HepG2 (cell line): ENCODE data around the gene SNX9. TPM values are rescaled to one million over a fixed set of nuclear protein-coding genes. Genes with fewer than 3 reads are reported as not detected.

Experiments
- ATAC-seq: fragments of 200-7000 bp; cut with Tn5 transposase; 3 replicates; pipeline ENCODE4 v1.9.1; 2020; ENCODE audit warnings: mild to moderate bottlenecking, moderate library complexity
- BruUV-seq: library from RNA; stranded (reverse); fragments of 400-500 nt; replicated peaks from 2 replicates; lab custom pipeline; 2021; lab: Mats Ljungman, UMichigan
- CTCF ChIA-PET: fragments of 300-600 bp; formaldehyde crosslinking; extraction: SDS; loops from one replicate; lab custom pipeline; 2021; ENCODE audit warnings: low total read pairs, inconsistent platforms, low intra/inter-chr PET ratio; lab: Yijun Ruan, JAX
- POLR2A ChIA-PET: fragments of 350-600 bp; sonication (Branson Sonifier 250); formaldehyde crosslinking; loops from one replicate; lab custom pipeline; 2020; ENCODE audit warnings: antibody characterized with exemption, inconsistent platforms; lab: Yijun Ruan, JAX
- DNase-seq: peaks from one replicate; pipeline ENCODE4 v3.0.0-alpha.2; 2015; ENCODE audit warnings: low spot score
- FAIRE-seq: peaks from 3 replicates; lab custom pipeline; 2011; peaks lifted over from hg19 to GRCh38; lab: Jason Lieb, UNC
- H2AFZ ChIP-seq: one replicate; pipeline ENCODE4 v1.6.1; 2011; ENCODE audit warnings: low read length, inconsistent platforms
- H3K27ac ChIP-seq: fragments of 300-600 bp; 3 replicates; pipeline ENCODE4 v1.8.0; 2011; ENCODE audit warnings: mixed run types, mild to moderate bottlenecking, mixed read lengths, low read length, inconsistent platforms; ENCODE audit not compliant: insufficient read depth; ENCODE audit errors: extremely low read length
- H3K27me3 ChIP-seq, 2 experiments: fragments of 200-600 bp in 1 of 2; 2 replicates in 1 of 2; 3 replicates in 1 of 2; pipeline versions ENCODE4 v1.6.0 to v1.8.0; 2011; ENCODE audit warnings: low read length in 2 of 2, mild to moderate bottlenecking in 2 of 2, moderate library complexity in 2 of 2, inconsistent platforms in 1 of 2; ENCODE audit not compliant: insufficient read depth in 2 of 2, control insufficient read depth in 1 of 2
- H3K36me3 ChIP-seq, 2 experiments: fragments of 200-600 bp in 1 of 2; replicated peaks in 1 of 2; 2 replicates in 1 of 2; 3 replicates in 1 of 2; pipeline versions ENCODE4 v1.5.1 to v1.8.0; 2011; ENCODE audit warnings: low read length in 2 of 2, inconsistent platforms in 1 of 2; ENCODE audit not compliant: insufficient read depth in 2 of 2, control insufficient read depth in 1 of 2
- H3K4me1 ChIP-seq: 2 replicates; pipeline ENCODE4 v1.5.1; 2012; ENCODE audit warnings: low read length, inconsistent platforms; ENCODE audit not compliant: insufficient read depth
- H3K4me2 ChIP-seq: 2 replicates; pipeline ENCODE4 v1.6.0; 2011; ENCODE audit warnings: low read depth, low read length, inconsistent platforms
- H3K4me3 ChIP-seq, 3 experiments: fragments of 200-600 bp in 1 of 3; sonication (generic), shearing (Covaris generic) in 1 of 3; replicated peaks in 1 of 3; 2 replicates each; pipeline ENCODE4 v1.5.1; 2011 to 2016; ENCODE audit warnings: low read length in 3 of 3, inconsistent platforms in 2 of 3, low read depth in 2 of 3, mild to moderate bottlenecking in 2 of 3, control low read depth in 1 of 3, mixed read lengths in 1 of 3; ENCODE audit not compliant: insufficient read depth in 1 of 3
- H3K79me2 ChIP-seq: one replicate; pipeline ENCODE4 v1.6.1; 2011; ENCODE audit warnings: low read length, inconsistent platforms; ENCODE audit not compliant: insufficient read depth
- H3K9ac ChIP-seq: 2 replicates; pipeline ENCODE4 v1.6.0; 2011; ENCODE audit warnings: mild to moderate bottlenecking, low read depth, low read length, inconsistent platforms; ENCODE audit not compliant: insufficient read depth
- H3K9me3 ChIP-seq: 2 replicates; pipeline ENCODE4 v1.5.1; 2012; ENCODE audit warnings: mild to moderate bottlenecking, low read length
- H4K20me1 ChIP-seq: 2 replicates; pipeline ENCODE4 v1.6.0; 2011; ENCODE audit warnings: inconsistent platforms, mild to moderate bottlenecking, low read length, moderate library complexity; ENCODE audit not compliant: insufficient read depth
- DNMT1 ChIP-seq: sonication (generic); formaldehyde crosslinking; IDR thresholded peaks from 2 replicates; pipeline ENCODE4 v1.5.1; 2020; ENCODE audit warnings: mild to moderate bottlenecking, missing genetic modification reagents
- ZBTB40 ChIP-seq, 2 experiments: fragments of 450-650 bp in 1 of 2; sonication (generic) in 1 of 2; formaldehyde crosslinking in 1 of 2; IDR thresholded peaks; 2 replicates each; pipeline versions ENCODE4 v1.6.1 to v1.8.0; 2016 to 2022; ENCODE audit warnings: antibody characterized with exemption in 1 of 2, mild to moderate bottlenecking in 1 of 2, missing genetic modification reagents in 1 of 2
- ZSCAN12 ChIP-seq: sonication (generic); formaldehyde crosslinking; IDR thresholded peaks from 2 replicates; pipeline ENCODE4 v1.9.0; 2021; ENCODE audit warnings: mild to moderate bottlenecking, missing genetic modification reagents
- WGBS: methylation state at CpG from one replicate; pipeline ENCODE4 v1.1.6; 2017; ENCODE audit warnings: low lambda C conversion rate; 5-methylcytosine and 5-hydroxymethylcytosine counted together
- in situ Hi-C: cut with HindIII; loops from 2 replicates; pipeline ENCODE4 v1.10.0; 2017; ENCODE audit warnings: low pct_unique_long_range_greater_than_20kb; ENCODE audit not compliant: extremely low pct_ligation_motif_present
- intact Hi-C: fragments of 100-400 bp; cut with micrococcal nuclease; formaldehyde crosslinking; loops from one replicate; pipeline ENCODE4 v1.10.0; 2022; ENCODE audit not compliant: unreplicated experiment
- polyA plus RNA-seq, 8 experiments: library from polyadenylated mRNA; depleted of rRNA in 3 of 8; stranded (reverse) in 7 of 8; unstranded in 1 of 8; fragments of >200 nt; fragmentation: Illumina TruSeq in 4 of 8; extraction: Trizol in 4 of 8; gene quantifications; 2 replicates each; pipeline versions ENCODE4 v1.2.1 to v1.2.3, GENCODE V29; 2011 to 2016; ENCODE audit warnings: low read depth in 4 of 8, missing spikeins in 1 of 8, mixed read lengths in 1 of 8; ENCODE audit not compliant: insufficient read depth in 1 of 8
- total RNA-seq, 5 experiments: library from RNA; depleted of rRNA; stranded (reverse); fragments of >200 nt; fragmentation: Illumina TruSeq; extraction: Trizol; gene quantifications; 2 replicates each; pipeline ENCODE4 v1.2.3, GENCODE V29; 2016; ENCODE audit warnings: low read depth in 1 of 5

The SNX9 gene
- total and polyA plus RNA-seq, 2 of the 13 experiments (the other 11 are each of a cell fraction or from before 2014, with no cell fraction given), result 21.9 to 36.0 TPM

GRCh38 chr6:157929765-157930319 is 106.8 kb downstream of the SNX9 start:
- TF ChIP-seq ZSCAN12 (CRISPR knock-in tag), result no peak
- TF ChIP-seq DNMT1 (CRISPR knock-in tag), result no peak
- TF ChIP-seq ZBTB40 (IDR thresholded peaks at IDR 0.05), result no peak
- TF ChIP-seq ZBTB40 (CRISPR knock-in tag; IDR thresholded peaks at IDR 0.05), result peak; percentile 50; the same call in 1 of the 2 replicates
- H3K9me3 ChIP-seq, result no peaks in the 10 kb centered on the region
- H3K27me3 ChIP-seq, result no peaks in the 10 kb centered on the region
- CTCF ChIA-PET, result no interaction called here
- no peak overlapping the region for H3K27ac ChIP-seq
- no TSS peak for BruUV-seq
- H3K9ac ChIP-seq, result no peak overlapping the region
- intact Hi-C loops, result no loop called here
- H3K4me3 ChIP-seq, result no peak overlapping the region
- DNase-seq (no peak), FAIRE-seq (no peak), ATAC-seq (no peak)
- POLR2A ChIA-PET, result no interaction called here
- in situ Hi-C loops, result no loop called here
- no peaks in the 10 kb centered on the region for H4K20me1 ChIP-seq
- no peaks in the 10 kb centered on the region for H3K79me2 ChIP-seq
- H3K4me1 ChIP-seq, result no peaks in the 10 kb centered on the region
- no peak overlapping the region for H2AFZ ChIP-seq
- no peak overlapping the region for H3K4me2 ChIP-seq
- peaks cover 14 to 65% of the 10 kb centered on the region in 2 experiments for H3K36me3 ChIP-seq
- 90% methylated on average over 3 of the region's 3 CpGs for WGBS
